ENCODE data around the gene TMPRSS9. TPM values are rescaled to one million over a fixed set of nuclear protein-coding genes. Genes with fewer than 3 reads are reported as not detected.

TMPRSS9 gene
- total RNA-seq, 1 experiment from 2014 or later: 0.57 TPM

GRCh38 chr19:2454962-2455850 is 95.1 kb downstream of the TMPRSS9 start:
- POLR2A ChIA-PET: interaction anchor here (1.8 kb wide), 1 partner anchor 21 kb away, joined by 5 read pairs; the partner anchor contains the start of gene GADD45B
- Mint-ChIP-seq H3K27me3 (ENCODE audit: low read depth) (no peaks in the 10 kb centered on the region), H3K4me3 (peak overlapping the region; percentile 75), H3K9me3 (no peaks in the 10 kb centered on the region), H3K27ac (peak overlapping the region; percentile 75), H3K36me3 (no peaks in the 10 kb centered on the region), H3K4me1 (peaks cover 20% of the 10 kb centered on the region)
- no peak for TF ChIP-seq ZSCAN18 (CRISPR knock-in tag; IDR thresholded peaks at IDR 0.05)
- TF ChIP-seq ELF4 (CRISPR knock-in tag; IDR thresholded peaks at IDR 0.05; ENCODE audit: low read depth): no peak
- TF ChIP-seq JUN (CRISPR knock-in tag; IDR thresholded peaks at IDR 0.05): no peak
- DNase-seq (ENCODE audit: low spot score) (no peak), ATAC-seq (no peak)
- CTCF ChIA-PET: interaction anchor here (0.6 to 2.4 kb wide), 4 partner anchors 27 to 182 kb away, joined by 3 to 11 read pairs (median 3); partner anchors contain the start of gene TIMM13

- Mint-ChIP-seq H3K36me3 (no peaks in the 10 kb centered on the region), H3K27ac (no peak overlapping the region), H3K9me3 (no peaks in the 10 kb centered on the region), H3K4me1 (peaks cover 20% of the 10 kb centered on the region), H3K27me3 (ENCODE audit: low read depth) (no peaks in the 10 kb centered on the region), H3K4me3 (peak overlapping the region; percentile 75)
- ChIA-PET POLR2A (interaction anchor here (0.6 to 1.5 kb wide), 4 partner anchors 20 to 157 kb away, joined by 3 to 14 read pairs (median 6); partner anchors contain the start of genes GADD45B and TIMM13), CTCF (interaction anchor here (0.5 to 2.4 kb wide), 10 partner anchors 20 to 181 kb away, joined by 3 to 12 read pairs (median 4); partner anchors contain the start of genes GADD45B and TIMM13)
- peak; percentile 28 for DNase-seq (ENCODE audit: low spot score)
- TF ChIP-seq PREB (CRISPR knock-in tag; IDR thresholded peaks at IDR 0.05; ENCODE audit: borderline replicate concordance): no peak
- TF ChIP-seq SMAD4 (CRISPR knock-in tag; IDR thresholded peaks at IDR 0.05): no peak
- TF ChIP-seq NR1H2 (CRISPR knock-in tag; IDR thresholded peaks at IDR 0.05): 0 out of 2 replicates have a peak, but pooled peaks have one; percentile 26
- no peak for ATAC-seq
Observed at GRCh38 chr19:2455851-2456570, 95.9 kb downstream of the TMPRSS9 start.

GRCh38 chr19:2457394-2458037 is 97.5 kb downstream of the TMPRSS9 start:
- CTCF ChIA-PET: interaction anchor here (0.6 to 2.4 kb wide), 8 partner anchors 22 to 306 kb away, joined by 3 to 12 read pairs (median 5); partner anchors contain the start of genes AP3D1 and TIMM13
- peak overlapping the region; percentile 60; the same call in 1 of the 2 replicates for H3K27ac Mint-ChIP-seq

More at GRCh38 chr19:2457394-2458037, 97.5 kb downstream of the TMPRSS9 start:
- Mint-ChIP-seq H3K9me3 (no peaks in the 10 kb centered on the region), H3K4me3 (peak overlapping the region; percentile 78), H3K27me3 (ENCODE audit: low read depth) (no peaks in the 10 kb centered on the region), H3K4me1 (peaks cover 23% of the 10 kb centered on the region), H3K36me3 (no peaks in the 10 kb centered on the region)
- POLR2A ChIA-PET: interaction anchor here (1.0 to 1.5 kb wide), 4 partner anchors 19 to 154 kb away, joined by 3 to 14 read pairs (median 6); partner anchors contain the start of genes GADD45B and TIMM13
- no peak for ATAC-seq
- TF ChIP-seq HMGA2 (CRISPR knock-in tag; IDR thresholded peaks at IDR 0.05) (no peak), ZNF121 (CRISPR knock-in tag; IDR thresholded peaks at IDR 0.05) (peak; percentile 88), ZNF425 (CRISPR knock-in tag; conservative IDR thresholded peaks at IDR 0.05) (no peak), CREB1 (CRISPR knock-in tag; IDR thresholded peaks at IDR 0.05) (no peak), ZNF396 (CRISPR knock-in tag; IDR thresholded peaks at IDR 0.05; ENCODE audit: borderline replicate concordance) (no peak)
- DNase-seq (ENCODE audit: low spot score): no peak

Measured in WTC11 (cell line).